SU-DHL-6 (cell line): Measurements from ENCODE around the gene AURKAIP1.

Source experiments
- H2AFZ ChIP-seq: fragments of 200-600 bp; sonication (generic); 2 replicates; pipeline ENCODE4 v1.6.1; 2014; ENCODE audit warnings: low read depth, mild to moderate bottlenecking, moderate library complexity, mixed read lengths, antibody characterized with exemption, low read length; ENCODE audit not compliant: severe bottlenecking
- H3F3A ChIP-seq: fragments of 200-600 bp; shearing (Covaris generic); 2 replicates; pipeline ENCODE4 v1.6.0; 2016; ENCODE audit warnings: antibody characterized with exemption, mild to moderate bottlenecking; ENCODE audit not compliant: insufficient read depth
- H3K27ac ChIP-seq: fragments of 200-600 bp; sonication (generic); 2 replicates; pipeline ENCODE4 v1.5.1; 2016; ENCODE audit warnings: low read depth, mild to moderate bottlenecking, low read length, moderate library complexity, mixed read lengths
- H3K27me3 ChIP-seq: fragments of 200-600 bp; sonication (generic), shearing (Covaris generic); 2 replicates; pipeline ENCODE4 v1.6.0; 2014; ENCODE audit warnings: mild to moderate bottlenecking, low read length
- H3K36me3 ChIP-seq: fragments of 200-600 bp; sonication (generic); 2 replicates; pipeline ENCODE4 v1.6.1; 2014; ENCODE audit warnings: mild to moderate bottlenecking, low read length, mixed read lengths
- H3K4me2 ChIP-seq: fragments of 300-600, 200-600 bp; shearing (Covaris generic), sonication (generic); 2 replicates; pipeline ENCODE4 v1.6.0; 2014; ENCODE audit warnings: low read length, low read depth, mild to moderate bottlenecking; ENCODE audit not compliant: poor library complexity, severe bottlenecking
- H3K4me3 ChIP-seq: fragments of 200-600 bp; sonication (generic); 2 replicates; pipeline ENCODE4 v1.5.1; 2014; ENCODE audit warnings: antibody characterized with exemption, low read length, mild to moderate bottlenecking, mixed read lengths; ENCODE audit not compliant: insufficient read depth, poor library complexity, severe bottlenecking
- H3K79me2 ChIP-seq: fragments of 200-600 bp; sonication (generic); 2 replicates; pipeline ENCODE4 v1.6.1; 2014; ENCODE audit warnings: mild to moderate bottlenecking, low read length, moderate library complexity; ENCODE audit not compliant: insufficient read depth
- H3K9ac ChIP-seq: fragments of 200-600 bp; sonication (generic); 2 replicates; pipeline ENCODE4 v1.7.0; 2014; ENCODE audit warnings: mild to moderate bottlenecking, low read length
- H3K9me2 ChIP-seq: fragments of 200-600 bp; sonication (generic); replicated peaks from 2 replicates; pipeline ENCODE4 v1.6.1; 2014; ENCODE audit warnings: low read length; ENCODE audit not compliant: insufficient read depth
- H3K9me3 ChIP-seq: fragments of 200-600 bp; sonication (generic); 2 replicates; pipeline ENCODE4 v1.6.1; 2014; ENCODE audit warnings: low read length, mixed read lengths; ENCODE audit not compliant: insufficient read depth
- H4K20me1 ChIP-seq: fragments of 200-600 bp; sonication (generic); 2 replicates; pipeline ENCODE4 v1.6.1; 2014; ENCODE audit warnings: low read depth, mild to moderate bottlenecking, antibody characterized with exemption, low read length, moderate library complexity, mixed read lengths
- EZH2phosphoT487 ChIP-seq: fragments of 200-600 bp; sonication (generic), shearing (Covaris generic); conservative IDR thresholded peaks from 2 replicates; pipeline ENCODE4 v1.6.1; 2018; ENCODE audit warnings: mild to moderate bottlenecking, antibody characterized with exemption, low read length, moderate library complexity, mixed read lengths
- TF ChIP-seq, protein P1 (sequence below): fragments of 200-600 bp; sonication (generic); IDR thresholded peaks from one replicate; pipeline ENCODE4 v1.5.1; 2017; ENCODE audit warnings: antibody characterized with exemption, mild to moderate bottlenecking, low read length, moderate library complexity; ENCODE audit not compliant: insufficient read depth, poor library complexity, severe bottlenecking

Gene AURKAIP1

DNA sequence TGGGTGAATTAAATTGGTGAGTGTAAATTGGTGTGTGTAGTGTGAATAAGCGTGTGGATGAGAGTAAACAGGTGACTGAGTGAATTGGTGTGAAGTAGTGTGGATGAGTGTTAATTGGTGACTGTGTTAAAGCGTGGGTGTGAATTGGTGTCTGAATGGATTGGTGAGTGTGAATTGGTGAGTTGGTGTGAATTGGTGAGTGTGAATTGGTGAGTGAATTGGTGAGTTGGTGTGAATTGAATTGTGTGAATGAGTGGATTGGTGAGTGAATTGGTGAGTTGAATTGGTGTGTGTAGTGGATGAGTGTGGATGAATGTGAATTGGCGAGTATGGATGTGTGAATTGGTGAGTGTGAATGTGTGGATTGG lies 8.3 kb downstream of the AURKAIP1 start:
- Histone ChIP-seq H3K9me3 (peaks cover 16% of the 10 kb centered on the region; the same call in 1 of the 2 replicates), H3K9ac (no peak overlapping the region), H3F3A (no peaks in the 10 kb centered on the region), H3K4me3 (no peak overlapping the region), H3K79me2 (no peaks in the 10 kb centered on the region), H3K9me2 (no peaks in the 10 kb centered on the region), H2AFZ (no peak overlapping the region), H3K27me3 (no peaks in the 10 kb centered on the region), H3K36me3 (no peaks in the 10 kb centered on the region), H3K27ac (no peak overlapping the region), H4K20me1 (no peaks in the 10 kb centered on the region), H3K4me2 (no peak overlapping the region)
- TF ChIP-seq, protein P1, sequence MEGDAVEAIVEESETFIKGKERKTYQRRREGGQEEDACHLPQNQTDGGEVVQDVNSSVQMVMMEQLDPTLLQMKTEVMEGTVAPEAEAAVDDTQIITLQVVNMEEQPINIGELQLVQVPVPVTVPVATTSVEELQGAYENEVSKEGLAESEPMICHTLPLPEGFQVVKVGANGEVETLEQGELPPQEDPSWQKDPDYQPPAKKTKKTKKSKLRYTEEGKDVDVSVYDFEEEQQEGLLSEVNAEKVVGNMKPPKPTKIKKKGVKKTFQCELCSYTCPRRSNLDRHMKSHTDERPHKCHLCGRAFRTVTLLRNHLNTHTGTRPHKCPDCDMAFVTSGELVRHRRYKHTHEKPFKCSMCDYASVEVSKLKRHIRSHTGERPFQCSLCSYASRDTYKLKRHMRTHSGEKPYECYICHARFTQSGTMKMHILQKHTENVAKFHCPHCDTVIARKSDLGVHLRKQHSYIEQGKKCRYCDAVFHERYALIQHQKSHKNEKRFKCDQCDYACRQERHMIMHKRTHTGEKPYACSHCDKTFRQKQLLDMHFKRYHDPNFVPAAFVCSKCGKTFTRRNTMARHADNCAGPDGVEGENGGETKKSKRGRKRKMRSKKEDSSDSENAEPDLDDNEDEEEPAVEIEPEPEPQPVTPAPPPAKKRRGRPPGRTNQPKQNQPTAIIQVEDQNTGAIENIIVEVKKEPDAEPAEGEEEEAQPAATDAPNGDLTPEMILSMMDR: no peak
- no peak for TF ChIP-seq EZH2phosphoT487

DNA sequence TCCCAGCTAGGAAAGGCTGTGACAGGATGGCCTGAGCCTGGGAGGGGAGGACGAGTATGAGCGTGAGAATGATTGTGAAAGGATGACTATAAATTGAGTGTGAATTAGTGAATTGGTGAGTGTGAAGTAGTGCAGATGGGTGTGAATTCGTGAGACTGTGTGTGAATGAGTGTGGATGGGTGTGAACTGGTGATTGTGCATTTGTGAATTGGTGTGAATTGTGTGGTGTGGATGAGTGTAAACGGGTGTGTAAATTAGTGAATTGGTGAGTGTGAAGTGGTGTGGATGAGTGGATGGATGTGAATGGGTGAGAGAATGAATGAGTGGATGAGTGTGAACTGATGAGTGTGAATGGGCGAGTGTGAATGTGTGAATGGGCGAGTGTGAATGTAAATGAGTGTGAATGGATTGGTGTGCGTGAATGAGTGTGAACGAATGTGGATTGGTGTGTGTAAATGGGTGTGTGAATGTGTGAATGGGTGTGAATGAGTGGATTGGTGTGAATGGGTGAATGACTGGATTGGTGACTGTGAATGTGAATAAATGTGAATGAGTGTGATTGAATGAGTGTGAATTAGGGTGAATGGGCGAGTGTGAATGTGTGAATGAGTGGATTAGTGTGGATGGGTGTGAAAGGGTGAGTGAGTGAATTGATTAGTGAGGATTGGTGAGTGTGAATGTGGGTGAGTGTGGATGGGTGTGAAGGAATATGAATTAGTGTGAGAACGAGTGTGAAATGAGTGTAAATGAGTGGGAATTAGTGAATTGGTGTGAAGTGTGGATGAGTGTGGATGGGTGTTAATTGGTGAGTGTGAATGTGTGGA lies 8.9 kb downstream of the AURKAIP1 start:
- Histone ChIP-seq H3K36me3 (no peaks in the 10 kb centered on the region), H3K79me2 (no peaks in the 10 kb centered on the region), H3K9me3 (peaks cover 16% of the 10 kb centered on the region; the same call in 1 of the 2 replicates), H3K4me2 (no peak overlapping the region), H2AFZ (no peak overlapping the region), H3K9ac (no peak overlapping the region), H3K27me3 (no peaks in the 10 kb centered on the region), H3K27ac (no peak overlapping the region), H3F3A (no peaks in the 10 kb centered on the region), H4K20me1 (no peaks in the 10 kb centered on the region), H3K9me2 (no peaks in the 10 kb centered on the region), H3K4me3 (no peak overlapping the region)
- TF ChIP-seq, protein P1: no peak
- TF ChIP-seq EZH2phosphoT487: no peak

DNA sequence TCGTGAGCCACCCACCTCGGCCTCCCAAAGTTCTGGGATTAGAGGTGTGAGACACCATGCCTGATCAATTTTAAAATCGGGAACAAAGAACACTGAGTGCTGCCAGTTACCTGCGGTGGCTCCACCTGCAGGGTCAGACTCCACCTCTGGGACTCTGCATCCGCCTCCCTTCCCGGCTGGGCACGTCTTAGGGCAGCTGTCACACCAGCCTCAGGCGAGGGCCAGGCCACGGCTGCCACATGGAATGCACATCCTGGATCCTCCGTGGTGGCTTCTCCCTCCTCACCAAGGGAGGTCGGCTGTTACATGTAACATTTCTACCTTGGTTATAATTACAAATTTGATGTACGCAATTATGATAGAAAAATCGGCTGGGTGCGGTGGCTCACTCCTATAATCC lies 10.7 kb downstream of the AURKAIP1 start:
- Histone ChIP-seq H3K9ac (no peak overlapping the region), H3K79me2 (no peaks in the 10 kb centered on the region), H3K4me3 (no peak overlapping the region), H3K36me3 (no peaks in the 10 kb centered on the region), H3K27ac (no peak overlapping the region), H3K9me3 (peaks cover 16% of the 10 kb centered on the region; the same call in 1 of the 2 replicates), H3K27me3 (no peaks in the 10 kb centered on the region), H3K9me2 (no peaks in the 10 kb centered on the region), H4K20me1 (no peaks in the 10 kb centered on the region), H3K4me2 (no peak overlapping the region), H2AFZ (no peak overlapping the region), H3F3A (no peaks in the 10 kb centered on the region)
- no peak for TF ChIP-seq EZH2phosphoT487
- TF ChIP-seq, protein P1: no peak
